ENCODE results near the gene DAB2IP.

DAB2IP gene

GRCh38 chr9:121696930-121697329, 45.5 kb downstream of the DAB2IP start:
- TF ChIP-seq CTCF (IDR thresholded peaks at IDR 0.05; ENCODE audit: low read depth, low read length) = no peak
- no peak overlapping the region for H3K4me3 ChIP-seq (ENCODE audit: low read depth, low read length)

- H3K4me3 ChIP-seq (ENCODE audit: low read depth, low read length) = peak overlapping the region; percentile 80
- TF ChIP-seq CTCF (IDR thresholded peaks at IDR 0.05; ENCODE audit: low read depth, low read length) = no peak
Measured at GRCh38 chr9:121698627-121699570, 47.5 kb downstream of the DAB2IP start.

- TF ChIP-seq CTCF (IDR thresholded peaks at IDR 0.05; ENCODE audit: low read depth, low read length) = no peak
- peak overlapping the region; percentile 80 for H3K4me3 ChIP-seq (ENCODE audit: low read depth, low read length)
Measured at GRCh38 chr9:121699571-121700164, 48.2 kb downstream of the DAB2IP start.

- TF ChIP-seq CTCF (IDR thresholded peaks at IDR 0.05; ENCODE audit: low read depth, low read length) = peak; percentile 43
- peak overlapping the region; percentile 80 for H3K4me3 ChIP-seq (ENCODE audit: low read depth, low read length)
Measured at GRCh38 chr9:121700165-121700831, 48.9 kb downstream of the DAB2IP start.

- peak overlapping the region; percentile 80 for H3K4me3 ChIP-seq (ENCODE audit: low read depth, low read length)
- no peak for TF ChIP-seq CTCF (IDR thresholded peaks at IDR 0.05; ENCODE audit: low read depth, low read length)
Measured at GRCh38 chr9:121700832-121701419, 49.5 kb downstream of the DAB2IP start.

- TF ChIP-seq CTCF (IDR thresholded peaks at IDR 0.05; ENCODE audit: low read depth, low read length) = no peak
- no peak overlapping the region for H3K4me3 ChIP-seq (ENCODE audit: low read depth, low read length)
Measured at GRCh38 chr9:121701736-121702261, 50.4 kb downstream of the DAB2IP start.

Data from WI38 (cell line).